ENCODE results near the gene NUCKS1.

NUCKS1 gene

GRCh38 chr1:205666372-205667166 is 83.4 kb downstream of the NUCKS1 start:
- DNase-seq: no peak

- DNase-seq: no peak
Observed at GRCh38 chr1:205665201-205666045, 84.6 kb downstream of the NUCKS1 start.

GRCh38 chr1:205664399-205665017 is 85.5 kb downstream of the NUCKS1 start:
- DNase-seq: no peak

GRCh38 chr1:205663286-205663936 is 86.6 kb downstream of the NUCKS1 start:
- DNase-seq: no peak

Measured in stimulated activated CD4-positive, alpha-beta T cell treated with anti-CD3 and anti-CD28 coated beads, Interleukin-4, amount 100 ng/mL, for 1 hour (primary cell).